Measurements from ENCODE around the gene BCLAF1.

BCLAF1 gene

DNA sequence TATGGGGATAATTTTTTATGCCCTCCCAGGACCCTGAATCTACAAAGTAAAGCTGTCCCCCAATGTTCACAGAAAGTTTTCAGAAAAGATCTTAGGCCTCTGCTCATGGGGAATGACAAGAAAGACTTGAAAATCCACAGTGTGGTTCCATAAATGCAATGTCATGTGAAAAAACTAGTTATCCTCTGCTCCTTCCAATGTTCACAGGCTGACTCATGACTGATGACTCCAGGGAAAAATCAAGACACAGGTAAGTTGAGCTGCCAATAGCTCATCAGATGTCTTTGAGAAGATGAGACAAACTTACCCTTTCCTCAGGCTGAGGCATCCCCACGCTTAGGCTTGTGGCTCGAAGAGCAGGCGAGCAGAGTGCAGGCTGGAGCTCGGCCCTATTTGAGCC lies 14.8 kb upstream of the BCLAF1 start:
- in situ Hi-C loops (cut with MboI; ENCODE audit: low pct_unique_long_range_greater_than_20kb, low sequenced_read_pairs, unreplicated experiment), result no loop called here
- DNase-seq (ENCODE audit: low spot score), result no peak
- TF ChIP-seq, protein P1, sequence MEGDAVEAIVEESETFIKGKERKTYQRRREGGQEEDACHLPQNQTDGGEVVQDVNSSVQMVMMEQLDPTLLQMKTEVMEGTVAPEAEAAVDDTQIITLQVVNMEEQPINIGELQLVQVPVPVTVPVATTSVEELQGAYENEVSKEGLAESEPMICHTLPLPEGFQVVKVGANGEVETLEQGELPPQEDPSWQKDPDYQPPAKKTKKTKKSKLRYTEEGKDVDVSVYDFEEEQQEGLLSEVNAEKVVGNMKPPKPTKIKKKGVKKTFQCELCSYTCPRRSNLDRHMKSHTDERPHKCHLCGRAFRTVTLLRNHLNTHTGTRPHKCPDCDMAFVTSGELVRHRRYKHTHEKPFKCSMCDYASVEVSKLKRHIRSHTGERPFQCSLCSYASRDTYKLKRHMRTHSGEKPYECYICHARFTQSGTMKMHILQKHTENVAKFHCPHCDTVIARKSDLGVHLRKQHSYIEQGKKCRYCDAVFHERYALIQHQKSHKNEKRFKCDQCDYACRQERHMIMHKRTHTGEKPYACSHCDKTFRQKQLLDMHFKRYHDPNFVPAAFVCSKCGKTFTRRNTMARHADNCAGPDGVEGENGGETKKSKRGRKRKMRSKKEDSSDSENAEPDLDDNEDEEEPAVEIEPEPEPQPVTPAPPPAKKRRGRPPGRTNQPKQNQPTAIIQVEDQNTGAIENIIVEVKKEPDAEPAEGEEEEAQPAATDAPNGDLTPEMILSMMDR (IDR thresholded peaks at IDR 0.05; ENCODE audit: extremely low read depth, insufficient read depth, missing control alignments), result no peak

DNA sequence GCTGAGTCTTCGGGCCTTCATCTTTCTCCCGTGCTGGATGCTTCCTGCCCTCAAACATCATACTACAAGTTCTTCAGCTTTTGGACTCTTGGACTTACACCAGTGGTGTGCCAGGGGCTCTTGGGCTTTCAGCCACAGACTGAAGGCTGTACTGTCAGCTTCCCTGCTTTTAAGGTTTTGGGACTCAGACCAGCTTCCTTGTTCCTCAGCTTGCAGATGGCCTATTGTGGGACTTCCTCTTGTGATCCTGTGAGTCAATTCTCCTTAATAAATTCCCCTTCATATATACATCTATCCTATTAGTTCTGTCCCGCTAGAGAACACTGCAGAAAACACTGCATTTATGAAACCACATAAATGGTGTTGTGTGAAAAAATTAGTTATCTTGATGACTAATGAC lies 13.9 kb upstream of the BCLAF1 start:
- TF ChIP-seq, protein P1 (IDR thresholded peaks at IDR 0.05; ENCODE audit: extremely low read depth, insufficient read depth, missing control alignments), result no peak
- no peak for DNase-seq (ENCODE audit: low spot score)
- in situ Hi-C loops (cut with MboI; ENCODE audit: low pct_unique_long_range_greater_than_20kb, low sequenced_read_pairs, unreplicated experiment), result no loop called here

DNA sequence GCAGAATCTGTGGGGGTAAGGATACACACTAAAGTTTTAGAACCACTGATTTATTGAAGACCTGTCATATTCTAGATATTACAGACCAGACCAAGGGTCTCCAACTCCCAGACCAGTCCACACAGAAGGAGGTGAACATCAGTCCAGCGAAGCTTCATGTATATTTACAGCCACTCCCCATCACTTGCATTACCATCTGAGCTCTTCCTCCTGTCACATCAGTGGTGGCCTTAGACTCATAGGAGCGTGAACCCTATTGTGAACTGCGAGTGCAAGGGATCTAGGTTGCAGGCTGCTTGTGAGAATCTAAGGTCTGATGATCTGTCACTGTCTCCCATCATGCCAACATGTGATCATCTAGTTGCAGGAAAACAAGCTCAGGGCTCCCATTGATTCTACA lies 5.0 kb upstream of the BCLAF1 start:
- no peak for DNase-seq (ENCODE audit: low spot score)
- in situ Hi-C loops (cut with MboI; ENCODE audit: low pct_unique_long_range_greater_than_20kb, low sequenced_read_pairs, unreplicated experiment), result no loop called here
- TF ChIP-seq, protein P1 (IDR thresholded peaks at IDR 0.05; ENCODE audit: extremely low read depth, insufficient read depth, missing control alignments), result no peak

DNA sequence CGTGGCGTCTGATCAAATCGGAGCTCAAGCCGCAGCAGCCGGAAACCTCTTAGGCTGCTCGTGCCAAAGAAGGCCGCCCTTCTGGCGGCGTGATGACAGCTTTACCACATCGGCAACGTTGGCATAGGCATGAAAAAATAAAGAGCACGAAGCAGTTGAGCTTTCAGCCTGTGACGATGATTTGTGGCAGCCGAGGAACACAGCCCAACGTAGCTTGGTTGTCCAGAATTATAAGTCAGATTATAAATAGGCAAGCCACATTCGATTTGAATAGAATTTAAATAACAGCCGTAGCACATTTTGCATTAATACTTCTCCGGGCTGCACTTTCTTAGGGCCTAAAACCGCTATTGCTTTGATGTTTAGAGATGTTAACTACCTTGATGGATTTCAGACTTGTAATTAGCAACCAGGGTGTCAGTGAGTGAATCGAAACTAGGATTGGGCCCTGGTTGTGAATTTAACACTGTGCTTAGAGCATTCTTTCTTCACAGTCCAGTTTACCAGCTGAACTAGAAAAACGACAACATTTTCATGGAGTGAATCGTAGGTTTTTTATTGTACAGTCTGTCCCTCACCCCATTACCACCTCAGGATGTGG lies 864 bp upstream of the BCLAF1 start:
- DNase-seq (ENCODE audit: low spot score), result peak; percentile 47
- TF ChIP-seq, protein P1 (IDR thresholded peaks at IDR 0.05; ENCODE audit: extremely low read depth, insufficient read depth, missing control alignments), result no peak
- in situ Hi-C loops (cut with MboI; ENCODE audit: low pct_unique_long_range_greater_than_20kb, low sequenced_read_pairs, unreplicated experiment), result no loop called here

DNA sequence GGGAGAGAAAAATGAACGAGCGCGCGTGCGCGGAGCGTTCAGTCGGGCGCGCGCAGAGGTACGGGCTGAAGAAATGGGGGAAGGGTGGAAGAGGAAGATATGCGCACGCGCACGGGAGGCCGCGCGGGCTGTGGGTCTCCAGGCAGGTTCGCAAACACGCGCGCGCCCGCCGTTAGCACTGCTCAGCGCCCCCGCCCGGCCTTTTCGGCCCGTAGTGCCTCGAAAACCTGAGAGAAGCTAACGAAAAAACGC lies 393 bp downstream of the BCLAF1 start:
- TF ChIP-seq, protein P1 (IDR thresholded peaks at IDR 0.05; ENCODE audit: extremely low read depth, insufficient read depth, missing control alignments), result no peak
- in situ Hi-C loops (cut with MboI; ENCODE audit: low pct_unique_long_range_greater_than_20kb, low sequenced_read_pairs, unreplicated experiment), result no loop called here
- DNase-seq (ENCODE audit: low spot score), result peak; percentile 80

DNA sequence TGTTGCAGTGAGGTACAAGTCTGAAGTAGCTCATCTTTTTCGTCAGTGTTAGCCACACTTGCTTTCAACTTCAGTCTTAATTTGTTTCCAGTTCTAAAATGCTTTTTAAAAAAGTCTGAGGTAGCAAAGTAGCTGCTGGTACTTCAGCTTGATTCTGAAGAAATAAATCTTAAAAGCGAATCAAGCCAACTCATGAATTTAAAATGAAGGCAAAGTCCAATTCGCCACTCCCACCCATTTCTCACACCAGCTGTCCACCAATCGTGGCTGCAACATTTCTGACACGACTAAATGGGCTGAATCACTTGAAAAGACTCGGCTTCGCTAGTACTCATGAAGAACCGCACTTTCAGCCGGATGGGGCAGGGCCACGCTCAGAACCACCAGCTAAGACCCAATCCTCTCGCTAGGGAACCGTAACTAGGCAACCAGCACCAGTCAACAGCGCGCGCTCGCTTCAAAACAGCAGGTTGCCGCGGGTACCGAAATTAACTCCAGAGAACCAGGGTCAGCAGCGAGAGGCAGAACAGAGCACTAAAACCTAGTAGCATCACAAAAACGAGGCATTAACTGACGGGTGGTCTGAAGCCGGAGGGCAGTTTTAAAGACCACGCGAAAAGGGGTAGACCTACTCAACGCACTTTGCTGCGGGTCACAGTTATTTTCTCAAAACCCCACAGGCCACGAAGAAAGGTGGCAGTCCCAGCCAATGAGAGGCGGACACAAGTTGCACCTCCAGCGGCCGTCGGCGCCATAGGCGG lies 900 bp downstream of the BCLAF1 start:
- TF ChIP-seq, protein P1 (IDR thresholded peaks at IDR 0.05; ENCODE audit: extremely low read depth, insufficient read depth, missing control alignments), result no peak
- in situ Hi-C loops (cut with MboI; ENCODE audit: low pct_unique_long_range_greater_than_20kb, low sequenced_read_pairs, unreplicated experiment), result no loop called here
- peak; percentile 58 for DNase-seq (ENCODE audit: low spot score)
